Neural crest cell (in vitro differentiated cells): ENCODE data around the gene CALML5. TPM values are rescaled to one million over a fixed set of nuclear protein-coding genes. Genes with fewer than 3 reads are reported as not detected.

ENCODE experiments used
- DNase-seq: peaks from one replicate; pipeline ENCODE4 v3.0.0; 2021; ENCODE audit warnings: low read depth, mixed read lengths, low spot score
- H3K27ac Mint-ChIP-seq: one replicate; pipeline ENCODE4 v1.8.0; 2021; ENCODE audit warnings: mild to moderate bottlenecking, mixed read lengths; ENCODE audit not compliant: unreplicated experiment
- H3K27me3 Mint-ChIP-seq: 2 replicates; pipeline ENCODE4 v1.8.0; 2021; ENCODE audit warnings: low read depth, mild to moderate bottlenecking, mixed read lengths
- H3K36me3 Mint-ChIP-seq: 2 replicates; pipeline ENCODE4 v1.8.0; 2021; ENCODE audit warnings: low read depth, mild to moderate bottlenecking, mixed read lengths
- H3K4me1 Mint-ChIP-seq: 2 replicates; pipeline ENCODE4 v1.8.0; 2021; ENCODE audit warnings: mixed read lengths
- H3K4me3 Mint-ChIP-seq: one replicate; pipeline ENCODE4 v1.8.0; 2021; ENCODE audit warnings: mild to moderate bottlenecking, mixed read lengths
- H3K9me3 Mint-ChIP-seq: 2 replicates; pipeline ENCODE4 v1.8.0; 2021; ENCODE audit warnings: mixed read lengths
- total RNA-seq: library from RNA; stranded (reverse); gene quantifications from 2 replicates; pipeline ENCODE4 v1.2.1, GENCODE V29; 2021
- TF ChIP-seq, protein P1 (sequence below): fragments of 200-600 bp; sonication (generic); conservative IDR thresholded peaks from 2 replicates; pipeline ENCODE4 v1.5.0; 2021; ENCODE audit warnings: antibody characterized with exemption, mild to moderate bottlenecking

The CALML5 gene
- total RNA-seq, 1 donor from 2014 or later = not detected

DNA sequence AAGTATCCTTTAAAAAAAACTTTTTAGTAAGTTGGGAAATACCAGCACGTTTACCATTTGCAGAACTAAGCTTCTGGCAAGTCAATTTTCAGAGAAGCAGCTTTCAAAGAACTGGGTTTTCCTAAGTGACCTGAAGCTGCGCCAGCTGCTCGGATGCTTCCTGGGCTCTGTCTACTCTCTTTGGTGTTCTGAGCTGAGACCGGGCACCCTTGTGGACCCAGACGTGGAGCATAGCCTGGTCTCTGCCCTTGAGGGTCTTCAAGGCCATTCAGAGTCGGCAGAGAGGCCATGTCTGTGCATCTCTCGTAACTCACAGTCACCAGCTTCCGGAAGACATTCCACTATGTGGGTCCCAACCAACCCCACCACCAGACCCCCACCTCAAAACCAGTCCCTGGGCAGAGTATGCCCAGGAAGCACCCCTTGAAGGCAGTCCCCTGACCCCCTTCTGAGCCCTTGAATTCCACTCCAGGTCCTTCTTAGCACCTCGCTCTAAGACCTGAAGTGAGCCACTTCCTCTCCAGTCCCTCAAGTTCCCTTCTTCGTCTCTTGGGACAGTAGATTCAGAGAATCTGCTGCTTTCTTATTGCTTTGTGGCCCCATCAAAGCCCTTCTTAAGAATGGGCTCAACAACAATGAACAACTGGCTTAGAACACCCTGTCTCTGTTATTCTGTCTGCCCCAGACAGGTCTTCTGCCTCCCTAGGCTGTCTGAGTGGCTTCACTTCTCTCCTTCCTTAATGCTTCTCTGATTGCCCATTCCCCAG lies 8.5 kb downstream of the CALML5 start:
- H3K9me3 Mint-ChIP-seq = no peaks in the 10 kb centered on the region
- no peaks in the 10 kb centered on the region for H3K4me1 Mint-ChIP-seq
- no peak overlapping the region for H3K4me3 Mint-ChIP-seq
- H3K27me3 Mint-ChIP-seq = no peaks in the 10 kb centered on the region
- no peaks in the 10 kb centered on the region for H3K36me3 Mint-ChIP-seq
- DNase-seq = no peak
- no peak overlapping the region for H3K27ac Mint-ChIP-seq
- TF ChIP-seq, protein P1, sequence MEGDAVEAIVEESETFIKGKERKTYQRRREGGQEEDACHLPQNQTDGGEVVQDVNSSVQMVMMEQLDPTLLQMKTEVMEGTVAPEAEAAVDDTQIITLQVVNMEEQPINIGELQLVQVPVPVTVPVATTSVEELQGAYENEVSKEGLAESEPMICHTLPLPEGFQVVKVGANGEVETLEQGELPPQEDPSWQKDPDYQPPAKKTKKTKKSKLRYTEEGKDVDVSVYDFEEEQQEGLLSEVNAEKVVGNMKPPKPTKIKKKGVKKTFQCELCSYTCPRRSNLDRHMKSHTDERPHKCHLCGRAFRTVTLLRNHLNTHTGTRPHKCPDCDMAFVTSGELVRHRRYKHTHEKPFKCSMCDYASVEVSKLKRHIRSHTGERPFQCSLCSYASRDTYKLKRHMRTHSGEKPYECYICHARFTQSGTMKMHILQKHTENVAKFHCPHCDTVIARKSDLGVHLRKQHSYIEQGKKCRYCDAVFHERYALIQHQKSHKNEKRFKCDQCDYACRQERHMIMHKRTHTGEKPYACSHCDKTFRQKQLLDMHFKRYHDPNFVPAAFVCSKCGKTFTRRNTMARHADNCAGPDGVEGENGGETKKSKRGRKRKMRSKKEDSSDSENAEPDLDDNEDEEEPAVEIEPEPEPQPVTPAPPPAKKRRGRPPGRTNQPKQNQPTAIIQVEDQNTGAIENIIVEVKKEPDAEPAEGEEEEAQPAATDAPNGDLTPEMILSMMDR = no peak

GRCh38 chr10:5490032-5490431 lies 9.3 kb downstream of the CALML5 start:
- DNase-seq = no peak
- no peaks in the 10 kb centered on the region for H3K27me3 Mint-ChIP-seq
- H3K4me1 Mint-ChIP-seq = no peaks in the 10 kb centered on the region
- H3K9me3 Mint-ChIP-seq = no peaks in the 10 kb centered on the region
- H3K27ac Mint-ChIP-seq = no peak overlapping the region
- TF ChIP-seq, protein P1 = no peak
- H3K36me3 Mint-ChIP-seq = no peaks in the 10 kb centered on the region
- no peak overlapping the region for H3K4me3 Mint-ChIP-seq

- Mint-ChIP-seq H3K4me1 (no peaks in the 10 kb centered on the region), H3K36me3 (no peaks in the 10 kb centered on the region), H3K27ac (no peak overlapping the region), H3K27me3 (no peaks in the 10 kb centered on the region), H3K9me3 (no peaks in the 10 kb centered on the region), H3K4me3 (no peak overlapping the region)
- TF ChIP-seq, protein P1 = no peak
- no peak for DNase-seq
Observed at GRCh38 chr10:5488272-5489161, 10.9 kb downstream of the CALML5 start.

- Mint-ChIP-seq H3K36me3 (no peaks in the 10 kb centered on the region), H3K27me3 (no peaks in the 10 kb centered on the region), H3K9me3 (peaks cover 2% of the 10 kb centered on the region), H3K4me1 (no peaks in the 10 kb centered on the region), H3K4me3 (no peak overlapping the region), H3K27ac (no peak overlapping the region)
- DNase-seq = no peak
- TF ChIP-seq, protein P1 = no peak
Observed at GRCh38 chr10:5486853-5487235, 12.5 kb downstream of the CALML5 start.

- Mint-ChIP-seq H3K27ac (no peak overlapping the region), H3K4me3 (no peak overlapping the region), H3K36me3 (no peaks in the 10 kb centered on the region), H3K9me3 (peaks cover 2% of the 10 kb centered on the region), H3K4me1 (no peaks in the 10 kb centered on the region), H3K27me3 (no peaks in the 10 kb centered on the region)
- no peak for DNase-seq
- TF ChIP-seq, protein P1 = no peak
Observed at GRCh38 chr10:5485948-5486852, 13.2 kb downstream of the CALML5 start.
